GM19328 (cell line): ENCODE measurements around the gene FURIN.
"Not testable (repeated sequence)": the region's sequence is repeated elsewhere in the genome, so short reads cannot be mapped to it uniquely, and the experiment has no call there.

ENCODE experiments used
- ATAC-seq: cut with Tn5 transposase; IDR thresholded peaks from one replicate; pipeline ENCODE4 v1.9.1; 2021; ENCODE audit warnings: mild to moderate bottlenecking, moderate library complexity; ENCODE audit not compliant: unreplicated experiment

The FURIN gene

DNA sequence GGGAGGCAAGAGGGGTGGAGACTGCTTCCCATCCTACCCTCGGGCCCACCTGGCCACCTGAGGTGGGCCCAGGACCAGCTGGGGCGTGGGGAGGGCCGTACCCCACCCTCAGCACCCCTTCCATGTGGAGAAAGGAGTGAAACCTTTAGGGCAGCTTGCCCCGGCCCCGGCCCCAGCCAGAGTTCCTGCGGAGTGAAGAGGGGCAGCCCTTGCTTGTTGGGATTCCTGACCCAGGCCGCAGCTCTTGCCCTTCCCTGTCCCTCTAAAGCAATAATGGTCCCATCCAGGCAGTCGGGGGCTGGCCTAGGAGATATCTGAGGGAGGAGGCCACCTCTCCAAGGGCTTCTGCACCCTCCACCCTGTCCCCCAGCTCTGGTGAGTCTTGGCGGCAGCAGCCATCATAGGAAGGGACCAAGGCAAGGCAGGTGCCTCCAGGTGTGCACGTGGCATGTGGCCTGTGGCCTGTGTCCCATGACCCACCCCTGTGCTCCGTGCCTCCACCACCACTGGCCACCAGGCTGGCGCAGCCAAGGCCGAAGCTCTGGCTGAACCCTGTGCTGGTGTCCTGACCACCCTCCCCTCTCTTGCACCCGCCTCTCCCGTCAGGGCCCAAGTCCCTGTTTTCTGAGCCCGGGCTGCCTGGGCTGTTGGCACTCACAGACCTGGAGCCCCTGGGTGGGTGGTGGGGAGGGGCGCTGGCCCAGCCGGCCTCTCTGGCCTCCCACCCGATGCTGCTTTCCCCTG is 13.8 kb downstream of the FURIN start:
- ATAC-seq: no peak

DNA sequence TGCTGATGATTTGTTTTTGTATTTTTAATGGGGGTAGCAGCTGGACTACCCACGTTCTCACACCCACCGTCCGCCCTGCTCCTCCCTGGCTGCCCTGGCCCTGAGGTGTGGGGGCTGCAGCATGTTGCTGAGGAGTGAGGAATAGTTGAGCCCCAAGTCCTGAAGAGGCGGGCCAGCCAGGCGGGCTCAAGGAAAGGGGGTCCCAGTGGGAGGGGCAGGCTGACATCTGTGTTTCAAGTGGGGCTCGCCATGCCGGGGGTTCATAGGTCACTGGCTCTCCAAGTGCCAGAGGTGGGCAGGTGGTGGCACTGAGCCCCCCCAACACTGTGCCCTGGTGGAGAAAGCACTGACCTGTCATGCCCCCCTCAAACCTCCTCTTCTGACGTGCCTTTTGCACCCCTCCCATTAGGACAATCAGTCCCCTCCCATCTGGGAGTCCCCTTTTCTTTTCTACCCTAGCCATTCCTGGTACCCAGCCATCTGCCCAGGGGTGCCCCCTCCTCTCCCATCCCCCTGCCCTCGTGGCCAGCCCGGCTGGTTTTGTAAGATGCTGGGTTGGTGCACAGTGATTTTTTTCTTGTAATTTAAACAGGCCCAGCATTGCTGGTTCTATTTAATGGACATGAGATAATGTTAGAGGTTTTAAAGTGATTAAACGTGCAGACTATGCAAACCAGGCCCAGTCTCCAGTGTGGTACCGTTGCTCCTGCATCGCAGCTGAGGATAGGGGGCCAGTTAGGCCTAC is 14.6 kb downstream of the FURIN start:
- ATAC-seq: no peak

DNA sequence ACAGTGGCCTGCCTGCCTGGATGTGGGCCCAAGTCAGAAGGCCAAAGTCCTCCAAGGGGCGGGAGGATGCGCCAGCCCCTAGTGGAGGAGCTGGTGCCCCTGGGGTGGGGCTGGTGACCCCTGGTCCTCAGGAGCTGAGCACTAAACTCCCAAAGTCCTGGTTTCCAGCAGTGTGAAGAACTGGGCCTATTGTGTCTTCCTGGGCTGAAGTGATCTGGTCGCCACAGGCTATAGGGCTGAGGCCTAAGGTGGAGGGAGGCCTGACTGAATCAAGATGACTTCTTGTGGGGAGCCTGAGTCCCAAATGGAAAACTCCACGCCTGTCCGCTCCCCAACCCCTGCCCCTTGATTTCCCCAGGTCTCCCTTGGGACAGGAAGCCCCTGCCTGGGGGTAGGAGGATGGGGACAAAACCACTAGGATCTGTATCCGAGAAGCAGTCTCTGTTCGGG is 15.2 kb downstream of the FURIN start:
- ATAC-seq: no peak

DNA sequence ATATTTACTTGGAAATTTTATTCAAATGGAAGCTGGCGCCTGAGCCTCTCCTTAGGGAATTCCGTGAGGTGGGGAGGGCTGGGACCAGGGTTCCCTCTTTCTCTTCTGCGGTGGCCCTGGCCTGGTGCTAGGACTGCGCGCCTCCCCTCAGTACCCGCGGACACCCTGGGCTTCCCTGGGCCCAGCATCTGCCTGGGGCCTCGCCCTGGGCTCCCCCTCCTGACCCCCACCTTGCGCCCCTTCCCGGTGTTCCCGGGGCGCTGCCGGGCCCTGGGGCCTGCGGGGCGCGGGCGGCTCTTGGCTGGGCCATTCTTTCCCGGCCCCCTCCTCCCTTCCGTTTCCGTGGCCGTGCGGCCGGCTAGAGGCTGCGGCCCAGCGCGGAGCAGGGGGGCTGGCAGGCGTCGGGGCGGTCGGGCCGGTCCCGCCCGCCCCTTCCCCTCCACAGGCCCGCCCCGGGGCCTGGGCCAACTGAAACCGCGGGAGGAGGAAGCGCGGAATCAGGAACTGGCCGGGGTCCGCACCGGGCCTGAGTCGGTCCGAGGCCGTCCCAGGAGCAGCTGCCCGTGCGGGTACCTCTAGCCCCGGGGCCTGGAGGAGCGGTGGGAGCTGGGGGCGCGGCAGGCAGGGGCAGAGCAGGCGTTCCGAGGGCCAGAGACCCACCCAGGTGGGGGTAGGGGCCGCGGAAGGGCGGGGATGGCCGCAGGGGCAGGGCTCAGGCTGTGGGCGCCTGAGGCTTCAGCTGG is 15.8 kb downstream of the FURIN start, which contains the start of gene FES:
TSS of gene FES (plus strand) at position 529 of the 743 bp plus-strand sequence. CDS start 542 bp downstream, outside the sequence.
- no peak for ATAC-seq

DNA sequence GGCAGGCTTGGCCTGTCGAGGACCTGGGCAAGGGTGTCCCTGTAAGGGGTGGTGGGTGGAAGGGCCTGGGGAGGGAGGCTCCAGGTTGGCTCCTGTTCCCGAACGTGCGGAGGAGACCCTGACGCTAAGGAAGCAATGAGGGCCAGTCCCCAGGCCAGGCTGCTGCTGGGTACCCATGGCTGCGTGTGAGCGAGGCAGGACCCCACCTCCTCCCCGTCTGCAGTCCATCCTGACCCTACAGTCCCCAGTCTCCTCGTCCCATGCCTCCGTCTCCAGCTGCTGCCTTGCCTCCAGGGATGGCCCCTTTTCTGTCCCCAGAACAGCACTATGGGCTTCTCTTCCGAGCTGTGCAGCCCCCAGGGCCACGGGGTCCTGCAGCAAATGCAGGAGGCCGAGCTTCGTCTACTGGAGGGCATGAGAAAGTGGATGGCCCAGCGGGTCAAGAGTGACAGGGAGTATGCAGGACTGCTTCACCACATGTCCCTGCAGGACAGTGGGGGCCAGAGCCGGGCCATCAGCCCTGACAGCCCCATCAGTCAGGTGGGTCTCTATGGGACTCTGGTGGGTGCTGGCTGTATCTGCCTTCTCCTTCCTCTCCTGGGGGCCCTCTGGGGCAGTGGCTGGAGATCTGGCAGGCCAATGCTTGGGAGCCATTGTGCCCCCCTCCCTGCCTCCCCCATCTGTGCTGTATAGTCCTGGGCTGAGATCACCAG is 16.5 kb downstream of the FURIN start:
- ATAC-seq: no peak

DNA sequence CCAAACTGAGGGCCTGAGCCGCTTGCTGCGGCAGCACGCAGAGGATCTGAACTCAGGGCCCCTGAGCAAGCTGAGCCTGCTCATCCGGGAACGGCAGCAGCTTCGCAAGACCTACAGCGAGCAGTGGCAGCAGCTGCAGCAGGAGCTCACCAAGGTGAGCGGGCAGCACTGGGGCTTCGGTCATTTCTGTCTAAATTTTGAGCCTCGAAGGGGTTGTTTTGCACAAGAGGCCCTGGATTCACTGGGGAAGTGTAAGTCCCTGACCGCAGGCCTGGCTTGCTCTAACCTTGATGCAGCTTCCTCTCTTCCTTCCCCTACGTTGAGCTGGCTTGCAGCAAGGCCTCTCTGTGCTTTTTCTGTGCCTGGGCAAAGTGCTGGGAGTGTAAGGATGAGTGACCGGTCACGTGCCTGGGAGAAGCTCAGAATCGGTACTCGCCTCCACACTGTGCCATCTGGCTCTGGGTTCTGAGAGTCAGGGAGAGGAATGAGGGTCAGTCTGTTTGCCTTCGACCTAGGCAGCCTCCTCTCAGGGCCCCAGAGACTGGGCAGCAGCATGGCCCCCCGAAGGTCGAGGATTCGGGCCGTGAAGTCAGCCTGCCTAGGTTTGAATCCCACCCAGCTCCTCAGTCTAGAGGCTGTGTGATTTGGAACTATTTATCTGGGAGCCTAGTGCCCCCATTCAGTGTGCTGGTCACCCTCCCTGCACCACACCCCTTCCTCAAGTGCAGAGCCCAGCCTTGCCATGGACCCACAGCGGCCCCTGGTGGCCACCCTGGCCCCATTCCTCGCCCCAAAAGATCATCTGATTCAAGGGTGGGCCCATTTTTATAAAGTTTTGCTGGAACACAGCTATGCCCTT is 17.3 kb downstream of the FURIN start:
- ATAC-seq: no peak

DNA sequence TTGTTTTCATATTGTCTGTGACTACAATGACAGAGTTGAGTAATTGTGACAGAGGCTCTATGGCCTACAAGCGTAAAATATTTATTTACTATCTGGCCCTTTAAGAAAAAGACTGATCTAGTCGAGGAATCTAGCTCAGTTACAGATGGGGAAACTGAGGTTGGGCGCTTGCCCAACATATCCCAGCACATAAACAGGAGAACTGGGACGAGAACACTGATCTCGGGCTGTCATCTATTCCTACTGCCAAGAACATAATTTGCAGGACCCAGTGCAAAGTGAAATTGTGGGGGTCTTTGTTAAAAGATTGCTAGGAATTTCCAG is 17.9 kb downstream of the FURIN start:
- no peak for ATAC-seq

DNA sequence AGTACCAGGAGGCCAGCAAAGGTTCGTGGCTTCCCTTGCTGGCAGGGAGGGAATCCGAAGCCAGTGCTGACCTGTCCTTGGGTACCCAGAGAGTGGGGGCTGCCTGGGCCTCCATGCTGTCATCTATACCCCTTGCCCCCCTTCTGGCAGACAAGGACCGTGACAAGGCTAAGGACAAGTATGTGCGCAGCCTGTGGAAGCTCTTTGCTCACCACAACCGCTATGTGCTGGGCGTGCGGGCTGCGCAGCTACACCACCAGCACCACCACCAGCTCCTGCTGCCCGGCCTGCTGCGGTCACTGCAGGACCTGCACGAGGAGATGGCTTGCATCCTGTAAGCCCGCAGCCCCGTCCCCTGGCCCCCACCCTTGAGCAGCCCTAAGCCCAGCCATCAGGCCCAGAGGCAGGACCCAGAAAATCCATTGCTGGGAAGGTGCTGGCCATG is 18.7 kb downstream of the FURIN start:
- ATAC-seq: no peak

DNA sequence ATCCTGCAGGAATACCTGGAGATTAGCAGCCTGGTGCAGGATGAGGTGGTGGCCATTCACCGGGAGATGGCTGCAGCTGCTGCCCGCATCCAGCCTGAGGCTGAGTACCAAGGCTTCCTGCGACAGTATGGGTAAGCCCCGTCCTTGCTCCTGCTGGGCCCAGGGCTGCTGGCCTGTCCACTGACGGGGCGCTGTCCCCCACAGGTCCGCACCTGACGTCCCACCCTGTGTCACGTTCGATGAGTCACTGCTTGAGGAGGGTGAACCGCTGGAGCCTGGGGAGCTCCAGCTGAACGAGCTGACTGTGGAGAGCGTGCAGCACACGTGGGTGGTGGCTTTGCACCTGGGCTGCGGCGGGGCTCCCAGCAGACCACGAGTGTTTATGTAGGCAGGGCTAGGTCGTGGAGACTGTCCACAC is 20.9 kb downstream of the FURIN start:
- ATAC-seq: no peak

DNA sequence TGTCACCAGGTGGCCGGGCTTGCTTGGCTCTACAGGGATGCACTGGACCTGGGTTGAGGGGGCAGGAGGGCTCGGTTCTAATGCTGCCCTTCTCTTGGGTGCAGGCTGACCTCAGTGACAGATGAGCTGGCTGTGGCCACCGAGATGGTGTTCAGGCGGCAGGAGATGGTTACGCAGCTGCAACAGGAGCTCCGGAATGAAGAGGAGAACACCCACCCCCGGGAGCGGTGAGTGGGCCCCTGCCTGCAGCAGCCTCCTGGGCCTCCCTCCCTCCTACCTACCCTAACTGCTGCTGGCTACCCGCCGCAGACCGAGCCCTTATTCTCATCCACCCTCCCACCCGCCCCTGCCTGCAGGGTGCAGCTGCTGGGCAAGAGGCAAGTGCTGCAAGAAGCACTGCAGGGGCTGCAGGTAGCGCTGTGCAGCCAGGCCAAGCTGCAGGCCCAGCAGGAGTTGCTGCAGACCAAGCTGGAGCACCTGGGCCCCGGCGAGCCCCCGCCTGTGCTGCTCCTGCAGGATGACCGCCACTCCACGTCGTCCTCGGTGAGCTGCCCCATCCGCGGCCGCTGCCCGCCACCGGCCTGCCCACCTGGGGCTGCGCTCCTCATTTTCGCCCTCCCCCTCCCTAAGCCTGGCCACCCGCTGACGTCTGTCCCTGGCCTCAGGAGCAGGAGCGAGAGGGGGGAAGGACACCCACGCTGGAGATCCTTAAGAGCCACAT is 21.5 kb downstream of the FURIN start:
- no peak for ATAC-seq

DNA sequence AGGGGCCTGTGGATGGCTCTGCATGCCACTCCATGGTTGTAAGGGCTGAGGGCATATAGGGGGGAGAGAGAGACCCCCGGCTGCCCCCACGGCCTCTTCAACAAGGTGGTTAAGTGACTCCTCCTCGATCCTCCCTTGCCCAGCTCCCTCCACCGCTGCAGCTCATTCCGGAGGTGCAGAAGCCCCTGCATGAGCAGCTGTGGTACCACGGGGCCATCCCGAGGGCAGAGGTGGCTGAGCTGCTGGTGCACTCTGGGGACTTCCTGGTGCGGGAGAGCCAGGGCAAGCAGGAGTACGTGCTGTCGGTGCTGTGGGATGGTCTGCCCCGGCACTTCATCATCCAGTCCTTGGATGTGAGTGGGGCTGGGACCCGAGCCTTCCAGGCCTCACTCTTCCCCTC is 22.5 kb downstream of the FURIN start:
- no peak for ATAC-seq

DNA sequence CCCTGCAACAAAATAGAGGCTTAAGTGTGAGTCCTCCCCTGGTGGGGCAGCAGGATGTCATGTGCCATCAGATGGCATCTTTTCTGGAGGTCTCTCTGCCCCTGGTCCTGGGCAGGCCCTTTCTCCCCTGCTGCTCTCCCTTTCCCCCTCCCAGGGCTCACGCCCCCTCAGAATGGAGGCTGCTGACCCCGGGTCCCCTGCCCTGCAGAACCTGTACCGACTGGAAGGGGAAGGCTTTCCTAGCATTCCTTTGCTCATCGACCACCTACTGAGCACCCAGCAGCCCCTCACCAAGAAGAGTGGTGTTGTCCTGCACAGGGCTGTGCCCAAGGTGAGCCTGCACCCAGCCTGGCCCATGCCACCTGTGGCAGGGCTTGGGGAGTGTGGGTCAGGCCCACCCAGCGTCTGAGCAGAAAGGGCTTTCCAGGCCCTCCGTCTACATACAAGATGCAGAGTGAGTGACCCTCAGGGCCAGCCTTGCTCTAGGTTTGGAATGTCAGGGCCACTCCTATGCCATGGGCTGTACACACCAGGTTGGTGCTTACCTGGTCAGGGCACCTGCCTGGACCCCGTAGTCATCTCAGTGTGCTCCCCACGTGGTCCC is 23.1 kb downstream of the FURIN start:
- ATAC-seq: no peak

DNA sequence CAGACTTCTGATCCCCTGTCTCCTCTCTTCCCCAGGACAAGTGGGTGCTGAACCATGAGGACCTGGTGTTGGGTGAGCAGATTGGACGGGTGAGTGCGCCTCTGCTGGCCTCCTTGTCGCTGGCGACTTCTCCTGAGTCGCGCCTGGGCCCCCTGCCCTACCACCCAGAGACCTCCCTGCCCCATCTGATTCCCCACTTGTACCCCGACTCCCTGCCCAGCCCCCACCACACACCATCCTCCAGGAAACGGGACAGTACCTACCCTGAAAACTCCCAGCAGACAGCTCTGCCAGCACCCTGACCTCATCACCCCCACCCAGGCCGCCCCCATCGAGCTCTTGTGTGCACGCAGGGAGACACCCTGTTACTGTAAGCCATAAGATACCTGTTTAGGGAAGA is 23.6 kb downstream of the FURIN start:
- no peak for ATAC-seq

DNA sequence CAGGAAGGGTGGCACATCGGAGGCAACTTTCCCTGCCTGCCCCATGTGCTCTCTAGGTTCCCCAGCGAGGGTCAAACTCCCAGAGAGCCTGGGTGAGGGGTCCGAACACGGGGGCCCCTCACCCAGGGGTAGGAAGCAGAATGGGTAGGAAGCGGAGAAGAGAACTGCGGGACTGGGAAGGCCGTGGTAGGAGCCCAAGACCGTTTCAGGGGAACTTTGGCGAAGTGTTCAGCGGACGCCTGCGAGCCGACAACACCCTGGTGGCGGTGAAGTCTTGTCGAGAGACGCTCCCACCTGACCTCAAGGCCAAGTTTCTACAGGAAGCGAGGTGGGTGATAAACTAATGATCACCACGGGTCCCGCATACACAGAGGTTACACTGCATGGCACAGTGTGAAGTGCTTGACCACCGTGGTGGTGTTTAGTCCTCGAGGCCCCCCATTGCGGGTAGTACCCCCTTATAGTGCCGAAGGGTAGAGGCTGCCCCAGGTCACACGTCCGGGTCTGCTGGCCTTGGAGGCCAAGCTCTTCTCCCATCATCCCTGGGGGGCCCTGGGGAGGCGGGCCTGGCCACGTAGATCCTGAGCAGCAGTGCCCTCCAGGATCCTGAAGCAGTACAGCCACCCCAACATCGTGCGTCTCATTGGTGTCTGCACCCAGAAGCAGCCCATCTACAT is 24.2 kb downstream of the FURIN start:
- ATAC-seq: no peak

DNA sequence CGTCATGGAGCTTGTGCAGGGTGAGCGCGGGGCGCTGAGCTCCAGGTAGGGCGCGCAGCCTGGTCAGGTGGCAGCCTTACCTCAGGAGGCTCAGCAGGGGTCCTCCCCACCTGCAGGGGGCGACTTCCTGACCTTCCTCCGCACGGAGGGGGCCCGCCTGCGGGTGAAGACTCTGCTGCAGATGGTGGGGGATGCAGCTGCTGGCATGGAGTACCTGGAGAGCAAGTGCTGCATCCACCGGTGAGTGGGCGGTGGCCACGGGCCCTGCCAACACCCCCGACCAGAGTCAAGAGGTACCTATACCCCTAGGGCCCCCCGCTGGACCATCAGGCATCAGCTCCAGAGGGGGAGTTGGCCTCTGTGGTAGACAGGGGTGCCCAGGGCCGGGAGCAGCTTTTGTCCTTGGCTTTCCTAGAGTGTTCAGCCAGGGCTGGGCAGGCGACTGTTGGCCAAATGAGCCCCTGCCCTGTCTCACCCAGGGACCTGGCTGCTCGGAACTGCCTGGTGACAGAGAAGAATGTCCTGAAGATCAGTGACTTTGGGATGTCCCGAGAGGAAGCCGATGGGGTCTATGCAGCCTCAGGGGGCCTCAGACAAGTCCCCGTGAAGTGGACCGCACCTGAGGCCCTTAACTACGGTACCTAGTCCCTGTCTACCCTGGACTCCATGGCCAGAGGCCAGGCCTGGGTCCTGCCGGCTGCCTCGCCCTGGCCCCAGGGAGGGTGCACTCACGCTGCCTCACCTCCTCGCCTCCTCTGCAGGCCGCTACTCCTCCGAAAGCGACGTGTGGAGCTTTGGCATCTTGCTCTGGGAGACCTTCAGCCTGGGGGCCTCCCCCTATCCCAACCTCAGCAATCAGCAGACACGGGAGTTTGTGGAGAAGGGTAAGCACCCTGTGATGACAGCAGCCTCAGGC is 25.0 kb downstream of the FURIN start:
- no peak for ATAC-seq

DNA sequence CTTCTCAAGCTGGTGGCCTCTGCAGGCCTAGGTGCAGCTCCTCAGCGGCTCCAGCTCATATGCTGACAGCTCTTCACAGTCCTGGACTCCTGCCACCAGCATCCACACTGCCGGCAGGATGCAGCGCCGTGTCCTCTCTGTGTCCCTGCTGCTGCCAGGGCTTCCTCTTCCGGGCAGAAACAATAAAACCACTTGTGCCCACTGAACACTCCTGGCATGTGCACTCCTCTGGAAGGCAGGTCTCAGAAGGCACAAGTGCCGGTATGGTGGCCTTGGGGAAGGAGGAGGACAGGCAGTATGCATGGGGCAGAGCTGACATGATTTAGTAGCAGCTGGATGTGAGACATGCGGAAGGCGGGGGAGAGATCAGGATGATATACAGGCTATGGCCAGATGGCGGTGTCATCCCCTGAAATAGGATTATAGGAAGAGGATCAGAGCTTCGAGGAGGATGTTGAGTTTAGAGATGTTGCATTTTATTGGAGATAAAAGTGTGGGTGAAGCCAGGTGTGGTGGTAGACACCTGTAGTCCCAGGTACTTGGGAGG is 27.3 kb downstream of the FURIN start:
- ATAC-seq: no peak

DNA sequence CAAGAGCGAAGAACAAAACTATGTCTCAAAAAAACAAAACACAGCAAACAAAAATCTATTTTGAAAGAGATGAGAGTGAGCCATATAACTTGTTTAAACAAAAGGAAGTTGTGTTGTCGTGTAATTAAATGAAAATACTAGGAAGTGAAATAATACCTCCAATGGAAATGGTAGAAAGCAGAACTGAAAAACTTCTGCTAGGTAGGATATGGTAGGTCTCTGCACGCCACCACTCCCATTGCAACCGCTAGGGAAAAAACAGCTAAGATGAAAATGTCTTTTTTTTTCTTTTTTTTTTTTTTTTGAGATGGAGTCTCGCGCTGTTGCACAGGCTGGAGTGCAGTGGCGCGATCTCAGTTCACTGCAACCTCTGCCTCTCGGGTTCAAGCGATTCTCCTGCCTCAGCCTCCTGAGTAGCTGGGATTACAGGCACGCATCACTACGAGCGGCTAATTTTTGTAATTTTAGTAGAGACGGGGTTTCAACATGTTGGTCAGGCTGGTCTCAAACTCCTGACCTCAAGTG is 28.8 kb downstream of the FURIN start:
- not testable (repeated sequence) for ATAC-seq
